ENCODE data around the gene PODXL2.

Gene PODXL2

GRCh38 chr3:127694467-127695215 is 65.7 kb downstream of the PODXL2 start:
- no peak for TF ChIP-seq Cebpa-rat (IDR thresholded peaks at IDR 0.05)
- Histone ChIP-seq H3K4me1 (peaks cover 56 to 84% (median 73%) of the 10 kb centered on the region in 10 experiments), H3K9me3 (replicated peaks in 1 of 11) (no peaks in the 10 kb centered on the region), H4K20me1 (peaks cover 0 to 3% (median 0%) of the 10 kb centered on the region in 11 experiments; a peak in 1 of 22 replicates), H3K9ac (no peak overlapping the region), H3K27me3 (no peaks in the 10 kb centered on the region), H3K4me2 (peak overlapping the region in 4 of 11 experiments; percentile 3 to 14 (median 6); a peak in 3 of 22 replicates), H3K27ac (no peak overlapping the region), H3K36me3 (no peaks in the 10 kb centered on the region), H3K4me3 (no peak overlapping the region)

- Histone ChIP-seq H3K27ac (peak overlapping the region; percentile 65 to 84 (median 72); a peak in 21 of 22 replicates), H3K9ac (peak overlapping the region; percentile 39 to 75 (median 69); a peak in 20 of 22 replicates), H3K27me3 (no peaks in the 10 kb centered on the region)
These were observed 68.7 kb downstream of the PODXL2 start for GRCh38 chr3:127697551-127698240.

GRCh38 chr3:127698286-127698685 is 69.3 kb downstream of the PODXL2 start:
- H3K9ac ChIP-seq: peak overlapping the region; percentile 39 to 75 (median 69); a peak in 20 of 22 replicates

More at GRCh38 chr3:127697551-127698240, 68.7 kb downstream of the PODXL2 start:
- Histone ChIP-seq H3K9me3 (replicated peaks in 1 of 11) (no peaks in the 10 kb centered on the region), H3K4me2 (peak overlapping the region; percentile 80 to 93 (median 89)), H3K4me3 (peak overlapping the region; percentile 22 to 60 (median 48); a peak in 17 of 20 replicates), H4K20me1 (no peaks in the 10 kb centered on the region), H3K4me1 (peaks cover 30 to 63% (median 44%) of the 10 kb centered on the region in 10 experiments), H3K36me3 (no peaks in the 10 kb centered on the region)
- TF ChIP-seq Cebpa-rat (IDR thresholded peaks at IDR 0.05): no peak

GRCh38 chr3:127698691-127699415 is 69.9 kb downstream of the PODXL2 start:
- peak overlapping the region; percentile 80 to 93 (median 89); a peak in 19 of 22 replicates for H3K4me2 ChIP-seq
- H3K4me3 ChIP-seq: no peak overlapping the region
- peak overlapping the region in 3 of 11 experiments; percentile 67 to 80 (median 78); a peak in 6 of 22 replicates for H3K27ac ChIP-seq
- H4K20me1 ChIP-seq: no peaks in the 10 kb centered on the region
- TF ChIP-seq Cebpa-rat (IDR thresholded peaks at IDR 0.05): no peak
- H3K27me3 ChIP-seq: no peaks in the 10 kb centered on the region
- H3K4me1 ChIP-seq: peaks cover 27 to 51% (median 40%) of the 10 kb centered on the region in 10 experiments
- peaks cover 5 to 11% (median 6%) of the 10 kb centered on the region in 11 experiments; a peak in 20 of 22 replicates for H3K9me3 ChIP-seq (replicated peaks in 1 of 11)
- peak overlapping the region in 3 of 11 experiments; percentile 69 to 71 (median 70); a peak in 2 of 22 replicates for H3K9ac ChIP-seq
- no peaks in the 10 kb centered on the region for H3K36me3 ChIP-seq

More at GRCh38 chr3:127698286-127698685, 69.3 kb downstream of the PODXL2 start:
- no peaks in the 10 kb centered on the region for H3K36me3 ChIP-seq
- peaks cover 0 to 5% (median under 1%) of the 10 kb centered on the region in 11 experiments; a peak in 8 of 22 replicates for H3K9me3 ChIP-seq (replicated peaks in 1 of 11)
- H3K4me2 ChIP-seq: peak overlapping the region; percentile 80 to 93 (median 89)
- no peaks in the 10 kb centered on the region for H3K27me3 ChIP-seq
- peak overlapping the region in 7 of 10 experiments; percentile 35 to 60 (median 50); a peak in 8 of 20 replicates for H3K4me3 ChIP-seq
- no peaks in the 10 kb centered on the region for H4K20me1 ChIP-seq
- H3K4me1 ChIP-seq: peaks cover 27 to 57% (median 40%) of the 10 kb centered on the region in 10 experiments
- H3K27ac ChIP-seq: peak overlapping the region; percentile 65 to 84 (median 72); a peak in 21 of 22 replicates
- TF ChIP-seq Cebpa-rat (IDR thresholded peaks at IDR 0.05): no peak

GRCh38 chr3:127699416-127700300 is 70.7 kb downstream of the PODXL2 start:
- Histone ChIP-seq H4K20me1 (no peaks in the 10 kb centered on the region), H3K27ac (no peak overlapping the region), H3K4me3 (no peak overlapping the region), H3K9me3 (replicated peaks in 1 of 11) (peaks cover 6 to 18% (median 10%) of the 10 kb centered on the region in 11 experiments; a peak in 20 of 22 replicates), H3K36me3 (no peaks in the 10 kb centered on the region), H3K4me2 (peak overlapping the region in 3 of 11 experiments; percentile 1 to 86 (median 84); a peak in 4 of 22 replicates), H3K27me3 (no peaks in the 10 kb centered on the region), H3K4me1 (peaks cover 27 to 46% (median 36%) of the 10 kb centered on the region in 10 experiments), H3K9ac (no peak overlapping the region)
- TF ChIP-seq Cebpa-rat (IDR thresholded peaks at IDR 0.05): no peak

- Histone ChIP-seq H3K27ac (no peak overlapping the region), H3K4me2 (peak overlapping the region in 4 of 11 experiments; percentile 8 to 23 (median 9); a peak in 4 of 22 replicates), H3K4me3 (no peak overlapping the region), H3K36me3 (no peaks in the 10 kb centered on the region), H3K9ac (no peak overlapping the region), H3K9me3 (replicated peaks in 1 of 11) (peaks cover 6 to 24% (median 13%) of the 10 kb centered on the region in 11 experiments; a peak in 20 of 22 replicates), H4K20me1 (no peaks in the 10 kb centered on the region), H3K27me3 (no peaks in the 10 kb centered on the region), H3K4me1 (peaks cover 27 to 43% (median 35%) of the 10 kb centered on the region in 10 experiments)
- no peak for TF ChIP-seq Cebpa-rat (IDR thresholded peaks at IDR 0.05)
These were observed 71.4 kb downstream of the PODXL2 start for GRCh38 chr3:127700406-127700805.

- no peak overlapping the region for H3K4me3 ChIP-seq
- H3K9me3 ChIP-seq (replicated peaks in 1 of 11): peaks cover 6 to 24% (median 13%) of the 10 kb centered on the region in 11 experiments; a peak in 20 of 22 replicates
- no peaks in the 10 kb centered on the region for H3K36me3 ChIP-seq
- peak overlapping the region in 5 of 11 experiments; percentile 8 to 24 (median 10); a peak in 4 of 22 replicates for H3K4me2 ChIP-seq
- H3K27ac ChIP-seq: no peak overlapping the region
- H3K4me1 ChIP-seq: peaks cover 21 to 41% (median 30%) of the 10 kb centered on the region in 10 experiments
- no peaks in the 10 kb centered on the region for H3K27me3 ChIP-seq
- no peak for TF ChIP-seq Cebpa-rat (IDR thresholded peaks at IDR 0.05)
- H3K9ac ChIP-seq: no peak overlapping the region
- H4K20me1 ChIP-seq: no peaks in the 10 kb centered on the region
These were observed 72.4 kb downstream of the PODXL2 start for GRCh38 chr3:127701280-127701911.

Measured in BLaER1 treated with 17β-estradiol and CSF1 and Interleukin-3, amounts not matched to agents 10 nM and 100 nM (cell line).